GM19193 (cell line): ENCODE measurements around the gene SPATA9.

ENCODE experiments used
- POLR2A ChIP-seq: IDR thresholded peaks from 4 replicates; pipeline ENCODE4 v1.6.1; 2011; ENCODE audit not compliant: insufficient read depth, insufficient read length; ENCODE audit errors: extremely low read depth

SPATA9 gene

DNA sequence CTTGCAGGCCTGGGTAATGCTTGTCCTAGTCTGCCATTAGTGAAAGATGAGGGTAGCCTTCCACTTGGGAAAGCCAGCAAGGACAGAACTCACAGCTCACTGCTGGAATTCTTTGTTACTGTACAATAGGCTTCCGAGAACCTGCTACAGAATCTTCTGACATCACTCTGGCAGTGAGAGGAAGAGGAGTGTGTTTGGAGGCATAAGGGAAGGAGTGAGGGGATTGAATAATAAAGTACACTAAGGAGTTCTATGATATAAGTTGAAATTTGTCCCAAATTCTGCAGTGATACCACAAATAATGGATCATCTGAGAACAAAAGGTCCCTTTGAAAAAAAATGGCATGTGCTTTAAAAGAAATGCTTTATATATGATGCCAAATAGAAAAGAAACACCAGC lies at the start of gene SPATA9:
SPATA9 (minus strand) TSS at position 101 of the 400 bp plus-strand sequence. CDS start 137 bp downstream, outside the sequence.
- TF ChIP-seq POLR2A: no peak

DNA sequence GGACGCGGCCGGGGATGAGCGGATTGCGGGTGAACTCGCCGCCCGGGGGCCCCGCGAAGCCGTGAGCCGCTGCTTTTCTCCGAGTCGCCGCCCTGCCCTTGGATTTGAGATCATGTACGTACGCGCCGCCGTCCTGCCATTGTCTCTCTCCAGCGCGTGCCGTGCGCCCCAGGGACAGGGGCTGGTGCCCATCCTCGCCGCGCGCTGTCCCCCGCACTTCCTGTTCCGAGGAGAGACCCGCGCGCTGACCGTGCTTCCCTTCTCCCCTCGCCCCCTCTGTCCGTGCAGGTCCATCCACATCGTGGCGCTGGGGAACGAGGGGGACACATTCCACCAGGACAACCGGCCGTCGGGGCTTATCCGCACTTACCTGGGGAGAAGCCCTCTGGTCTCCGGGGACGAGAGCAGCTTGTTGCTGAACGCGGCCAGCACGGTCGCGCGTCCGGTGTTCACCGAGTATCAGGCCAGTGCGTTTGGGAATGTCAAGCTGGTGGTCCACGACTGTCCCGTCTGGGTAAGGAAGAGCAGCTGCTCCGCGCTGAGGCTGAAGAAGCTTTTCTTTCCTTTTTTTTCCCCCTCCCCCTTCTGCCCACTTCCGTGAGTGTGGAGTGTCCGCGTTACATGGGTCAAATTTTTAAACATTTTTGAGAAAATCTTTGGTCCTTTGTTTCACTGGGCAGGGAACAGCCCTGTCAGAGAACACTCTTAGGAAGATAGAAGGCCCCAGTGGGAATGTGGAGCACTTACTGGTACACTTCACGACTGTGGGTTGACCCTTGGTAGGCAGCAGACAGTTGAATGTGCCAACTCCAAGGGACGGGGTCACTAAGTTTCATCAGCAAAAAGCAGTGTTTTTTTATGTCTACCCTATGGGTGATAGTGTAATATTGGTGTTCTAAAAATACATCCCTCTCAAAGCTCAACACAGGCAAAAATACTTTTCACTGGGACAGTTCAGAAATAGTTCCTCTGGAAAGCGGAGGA lies 49.1 kb upstream of the SPATA9 start:
- TF ChIP-seq POLR2A: peak; percentile 1

DNA sequence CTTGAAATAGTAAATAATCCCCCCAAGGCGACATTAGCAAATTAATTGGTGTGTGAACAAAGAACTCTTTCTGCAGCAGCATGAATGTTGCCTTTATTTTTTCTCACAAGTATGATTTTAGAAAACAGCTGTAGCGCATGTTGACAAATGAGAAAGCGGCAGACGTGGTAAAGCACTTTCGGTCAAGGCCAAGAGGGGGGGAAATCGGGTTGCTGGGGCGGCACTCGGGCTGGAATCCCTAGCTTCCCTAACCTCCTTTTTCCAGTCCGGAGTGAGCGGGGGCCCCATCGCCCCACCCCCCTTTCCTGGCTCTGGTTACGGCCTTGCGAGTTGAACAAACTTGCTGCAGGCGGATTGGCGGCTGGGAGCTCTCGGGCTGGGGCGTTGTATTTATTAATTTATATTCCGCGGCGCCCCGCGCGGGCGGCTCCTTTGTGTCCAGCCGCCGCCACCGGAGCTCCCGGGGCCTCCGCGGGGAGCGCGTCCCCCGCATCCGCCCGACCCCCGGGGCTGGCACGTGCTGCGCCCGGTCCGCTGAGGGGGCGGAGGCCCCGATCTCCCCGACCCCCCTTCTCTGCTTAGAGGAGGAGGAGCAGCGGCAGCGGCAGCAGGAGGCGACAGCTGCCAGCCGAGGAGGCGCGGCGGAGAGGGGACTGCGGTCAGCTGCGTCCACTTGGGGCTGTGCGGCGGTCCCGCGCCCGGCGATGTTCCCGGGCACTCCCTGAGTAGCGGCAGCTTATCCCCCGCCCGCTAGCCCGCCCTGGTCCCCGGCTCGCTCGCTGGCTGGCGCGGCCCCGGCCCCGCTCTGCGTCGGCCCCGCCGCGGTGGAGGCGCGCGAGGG lies 48.2 kb upstream of the SPATA9 start, which contains the start of gene RHOBTB3:
RHOBTB3 (plus strand) TSS at position 607 of the 841 bp plus-strand sequence. CDS start 347 bp downstream, outside the sequence.
- TF ChIP-seq POLR2A: peak; percentile 63

GRCh38 chr5:95730011-95730700 lies 47.4 kb upstream of the SPATA9 start:
- no peak for TF ChIP-seq POLR2A

- TF ChIP-seq POLR2A: peak; percentile 15
Observed at GRCh38 chr5:95729115-95730010, 46.6 kb upstream of the SPATA9 start.

GRCh38 chr5:95728494-95729114 lies 45.8 kb upstream of the SPATA9 start:
- TF ChIP-seq POLR2A: peak; percentile 19

DNA sequence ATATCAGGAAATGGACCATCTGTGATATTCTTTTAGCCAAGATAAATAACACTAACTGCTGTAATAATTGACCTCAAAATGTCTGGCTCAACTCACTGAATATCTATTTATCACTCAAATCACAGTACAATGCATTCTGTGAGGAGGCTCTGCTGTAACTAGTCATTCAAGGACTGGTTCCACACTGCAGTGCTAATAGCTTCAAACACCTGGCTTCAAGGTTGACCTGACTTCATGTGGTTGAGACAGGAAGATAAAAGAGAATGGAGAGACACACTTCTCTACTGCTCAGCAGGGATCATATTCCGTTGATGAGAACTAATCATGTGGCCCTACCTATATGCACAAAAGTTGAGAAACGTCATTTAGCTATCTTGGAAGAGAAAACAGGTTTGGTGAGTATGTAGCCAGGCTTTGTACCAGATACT lies 45.0 kb upstream of the SPATA9 start:
- no peak for TF ChIP-seq POLR2A

- no peak for TF ChIP-seq POLR2A
Observed at GRCh38 chr5:95726811-95727763, 44.3 kb upstream of the SPATA9 start.

GRCh38 chr5:95725937-95726810 lies 43.4 kb upstream of the SPATA9 start:
- TF ChIP-seq POLR2A: no peak

- TF ChIP-seq POLR2A: no peak
Observed at GRCh38 chr5:95725071-95725820, 42.5 kb upstream of the SPATA9 start.
